H9 (cell line): ENCODE measurements around the gene PCSK9. TPM values are rescaled to one million over a fixed set of nuclear protein-coding genes. Genes with fewer than 3 reads are reported as not detected.

Experiments
- DNase-seq: peaks from one replicate; pipeline ENCODE4 v3.0.0-alpha.2; 2017
- H2AFZ ChIP-seq: one replicate; pipeline ENCODE4 v1.6.1; 2013; ENCODE audit warnings: mild to moderate bottlenecking, low read length, control low read depth, moderate library complexity
- H2AK5ac ChIP-seq: 2 replicates; pipeline ENCODE4 v1.6.1; 2013; ENCODE audit warnings: low read length, control low read depth, mixed read lengths; ENCODE audit not compliant: insufficient read length
- H2BK120ac ChIP-seq: one replicate; pipeline ENCODE4 v1.6.1; 2013; ENCODE audit warnings: low read depth, mild to moderate bottlenecking, low read length, control low read depth, inconsistent platforms; ENCODE audit not compliant: poor library complexity, severe bottlenecking
- H2BK12ac ChIP-seq: 2 replicates; pipeline ENCODE4 v1.6.1; 2013; ENCODE audit warnings: low read length, control low read depth, mixed read lengths, low read depth; ENCODE audit not compliant: insufficient read length
- H2BK15ac ChIP-seq: 2 replicates; pipeline ENCODE4 v1.6.1; 2013; ENCODE audit warnings: low read depth, low read length, control low read depth
- H2BK20ac ChIP-seq: one replicate; pipeline ENCODE4 v1.6.1; 2013; ENCODE audit warnings: low read depth, mild to moderate bottlenecking, low read length, control low read depth, inconsistent platforms; ENCODE audit not compliant: poor library complexity, severe bottlenecking
- H2BK5ac ChIP-seq: 2 replicates; pipeline ENCODE4 v1.6.1; 2013; ENCODE audit warnings: low read length, control low read depth, mixed read lengths; ENCODE audit not compliant: insufficient read length
- H3K14ac ChIP-seq: 2 replicates; pipeline ENCODE4 v1.6.1; 2013; ENCODE audit warnings: low read length, control low read depth; ENCODE audit not compliant: insufficient read depth
- H3K18ac ChIP-seq: 2 replicates; pipeline ENCODE4 v1.6.1; 2013; ENCODE audit warnings: low read depth, mild to moderate bottlenecking, mixed read lengths, low read length, control low read depth; ENCODE audit not compliant: insufficient read length
- H3K23ac ChIP-seq: 2 replicates; pipeline ENCODE4 v1.6.1; 2013; ENCODE audit warnings: low read length, control low read depth, mixed read lengths, low read depth; ENCODE audit not compliant: insufficient read length
- H3K23me2 ChIP-seq: 2 replicates; pipeline ENCODE4 v1.6.1; 2013; ENCODE audit warnings: low read depth, mild to moderate bottlenecking, mixed read lengths, low read length, control low read depth; ENCODE audit not compliant: insufficient read length, poor library complexity, severe bottlenecking
- H3K27ac ChIP-seq: 2 replicates; pipeline ENCODE4 v1.5.1; 2013; ENCODE audit warnings: low read length, control low read depth, mixed read lengths, low read depth; ENCODE audit not compliant: insufficient read length
- H3K27me3 ChIP-seq: 2 replicates; pipeline ENCODE4 v1.6.1; 2013; ENCODE audit warnings: low read length, control low read depth, inconsistent platforms; ENCODE audit not compliant: insufficient read depth
- H3K4ac ChIP-seq: 2 replicates; pipeline ENCODE4 v1.6.1; 2013; ENCODE audit warnings: low read depth, mild to moderate bottlenecking, control low read depth, inconsistent platforms, low read length, moderate library complexity
- H3K4me1 ChIP-seq: 2 replicates; pipeline ENCODE4 v1.6.1; 2013; ENCODE audit warnings: low read length, control low read depth, inconsistent platforms; ENCODE audit not compliant: insufficient read depth
- H3K4me2 ChIP-seq: 2 replicates; pipeline ENCODE4 v1.6.1; 2013; ENCODE audit warnings: low read length, control low read depth, mixed read lengths; ENCODE audit not compliant: insufficient read length, insufficient read depth
- H3K56ac ChIP-seq: 2 replicates; pipeline ENCODE4 v1.6.1; 2013; ENCODE audit warnings: low read depth, mild to moderate bottlenecking, mixed read lengths, low read length, control low read depth; ENCODE audit not compliant: insufficient read length
- H3K79me1 ChIP-seq: 2 replicates; pipeline ENCODE4 v1.6.1; 2013; ENCODE audit warnings: low read depth, mild to moderate bottlenecking, moderate library complexity, low read length, control low read depth, inconsistent platforms; ENCODE audit not compliant: insufficient read depth, poor library complexity, severe bottlenecking
- H3K79me2 ChIP-seq: 2 replicates; pipeline ENCODE4 v1.6.1; 2013; ENCODE audit warnings: low read length, control low read depth, inconsistent platforms; ENCODE audit not compliant: insufficient read depth
- H3K9ac ChIP-seq: 2 replicates; pipeline ENCODE4 v1.6.1; 2013; ENCODE audit warnings: low read length, control low read depth, mixed read lengths; ENCODE audit not compliant: insufficient read length; ENCODE audit errors: extremely low read depth
- H3K9me3 ChIP-seq: one replicate; pipeline ENCODE4 v1.6.1; 2013; ENCODE audit warnings: low read depth, low read length, inconsistent platforms; ENCODE audit not compliant: control insufficient read depth
- H3T11ph ChIP-seq: one replicate; pipeline ENCODE4 v1.6.1; 2013; ENCODE audit warnings: mild to moderate bottlenecking, low read length, control low read depth, inconsistent platforms
- H4K20me1 ChIP-seq: one replicate; pipeline ENCODE4 v1.6.1; 2013; ENCODE audit not compliant: control insufficient read depth, insufficient read length, insufficient read depth
- H4K5ac ChIP-seq: 2 replicates; pipeline ENCODE4 v1.6.1; 2013; ENCODE audit warnings: low read depth, mild to moderate bottlenecking, mixed read lengths, low read length, control low read depth; ENCODE audit not compliant: insufficient read length
- H4K8ac ChIP-seq: replicated peaks from 2 replicates; pipeline ENCODE4 v1.6.1; 2013; ENCODE audit warnings: low read length, control low read depth, mixed read lengths, low read depth; ENCODE audit not compliant: insufficient read length
- H4K91ac ChIP-seq: 2 replicates; pipeline ENCODE4 v1.6.1; 2013; ENCODE audit warnings: low read depth, mild to moderate bottlenecking, moderate library complexity, mixed read lengths, low read length, control low read depth; ENCODE audit not compliant: insufficient read length
- H3K27ac Mint-ChIP-seq, 3 experiments: 2 replicates in 2 of 3; 3 replicates in 1 of 3; pipeline ENCODE4 v1.8.0; 2020 to 2021; ENCODE audit warnings: mixed read lengths in 3 of 3, mild to moderate bottlenecking in 1 of 3, moderate library complexity in 1 of 3
- H3K27me3 Mint-ChIP-seq: 2 replicates; pipeline ENCODE4 v1.8.0; 2021; ENCODE audit warnings: low read depth, mild to moderate bottlenecking, moderate library complexity, mixed read lengths
- H3K36me3 Mint-ChIP-seq, 3 experiments: 2 replicates in 2 of 3; 3 replicates in 1 of 3; pipeline ENCODE4 v1.8.0; 2020 to 2021; ENCODE audit warnings: low read depth in 3 of 3, mixed read lengths in 3 of 3; ENCODE audit not compliant: insufficient read depth in 1 of 3
- H3K4me1 Mint-ChIP-seq, 2 experiments: 2 replicates each; pipeline ENCODE4 v1.8.0; 2020; ENCODE audit warnings: mixed read lengths in 2 of 2
- H3K4me3 Mint-ChIP-seq, 2 experiments: 2 replicates in 1 of 2; 3 replicates in 1 of 2; pipeline ENCODE4 v1.8.0; 2020 to 2021; ENCODE audit warnings: mild to moderate bottlenecking in 2 of 2, mixed read lengths in 2 of 2, moderate library complexity in 1 of 2
- H3K9me3 Mint-ChIP-seq, 2 experiments: 2 replicates in 1 of 2; 3 replicates in 1 of 2; pipeline ENCODE4 v1.8.0; 2020; ENCODE audit warnings: mild to moderate bottlenecking in 2 of 2, mixed read lengths in 2 of 2, moderate library complexity in 1 of 2
- WGBS: extraction: QIAGEN DNeasy Blood & Tissue Kit; methylation state at CpG from one replicate; pipeline ENCODE4 v1.1.7; 2013; ENCODE audit warnings: missing lambda C conversion rate, low lambda C conversion rate, mixed read lengths; ENCODE audit not compliant: insufficient read length; ENCODE audit errors: extremely low coverage; 5-methylcytosine and 5-hydroxymethylcytosine counted together
- total RNA-seq: library from RNA; stranded (reverse); gene quantifications from 2 replicates; pipeline ENCODE4 v1.2.1, GENCODE V29; 2021
- TF ChIP-seq, protein P1 (sequence below): fragments of 200-600 bp; sonication (generic); conservative IDR thresholded peaks from 3 replicates; pipeline ENCODE4 v1.8.0; 2021; ENCODE audit warnings: antibody characterized with exemption, mild to moderate bottlenecking

The PCSK9 gene
- total RNA-seq, 1 experiment from 2014 or later, result 75.1 TPM

DNA sequence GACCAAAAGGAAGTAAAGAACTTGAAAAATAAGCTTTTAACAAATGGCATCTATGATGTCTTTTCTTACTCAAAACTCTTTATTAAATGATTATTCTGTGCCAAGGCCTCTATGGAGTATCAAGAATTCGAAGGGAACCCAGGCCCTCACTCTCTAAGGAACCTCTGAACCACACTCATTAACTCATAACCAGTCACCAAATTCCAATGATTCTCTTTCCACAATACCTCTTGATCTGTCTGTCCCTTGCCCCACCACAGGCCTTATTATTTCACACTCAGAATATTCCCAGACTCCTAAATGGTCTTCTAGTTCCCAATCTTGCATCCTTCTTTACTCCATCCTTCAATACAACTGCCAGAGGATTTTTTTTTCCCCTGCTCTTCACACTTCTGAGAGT is 37.0 kb downstream of the PCSK9 start:
- Histone ChIP-seq H3K18ac (no peak overlapping the region), H2BK120ac (no peak overlapping the region), H3K23me2 (no peaks in the 10 kb centered on the region), H3K4me2 (no peak overlapping the region), H3T11ph (no peak overlapping the region), H3K56ac (no peak overlapping the region), H3K9ac (no peak overlapping the region), H4K8ac (no peak overlapping the region), H3K27ac (no peak overlapping the region), H3K4me1 (no peaks in the 10 kb centered on the region), H3K4ac (no peak overlapping the region), H2AK5ac (no peak overlapping the region), H2BK12ac (no peak overlapping the region), H3K9me3 (no peaks in the 10 kb centered on the region), H2BK15ac (no peak overlapping the region), H4K91ac (no peak overlapping the region), H3K27me3 (no peaks in the 10 kb centered on the region), H2BK20ac (no peak overlapping the region), H2AFZ (no peak overlapping the region), H2BK5ac (no peak overlapping the region), H3K23ac (no peak overlapping the region), H3K14ac (no peak overlapping the region), H4K5ac (no peak overlapping the region), H3K79me2 (no peaks in the 10 kb centered on the region), H4K20me1 (no peaks in the 10 kb centered on the region), H3K79me1 (no peaks in the 10 kb centered on the region)
- Mint-ChIP-seq H3K9me3 (no peaks in the 10 kb centered on the region), H3K4me1 (peaks cover 6 to 8% of the 10 kb centered on the region in 2 experiments; a peak in 3 of 4 replicates), H3K36me3 (peaks cover 22 to 91% (median 56%) of the 10 kb centered on the region in 3 experiments; a peak in 6 of 7 replicates), H3K27me3 (no peaks in the 10 kb centered on the region), H3K27ac (no peak overlapping the region), H3K4me3 (no peak overlapping the region)
- TF ChIP-seq, protein P1, sequence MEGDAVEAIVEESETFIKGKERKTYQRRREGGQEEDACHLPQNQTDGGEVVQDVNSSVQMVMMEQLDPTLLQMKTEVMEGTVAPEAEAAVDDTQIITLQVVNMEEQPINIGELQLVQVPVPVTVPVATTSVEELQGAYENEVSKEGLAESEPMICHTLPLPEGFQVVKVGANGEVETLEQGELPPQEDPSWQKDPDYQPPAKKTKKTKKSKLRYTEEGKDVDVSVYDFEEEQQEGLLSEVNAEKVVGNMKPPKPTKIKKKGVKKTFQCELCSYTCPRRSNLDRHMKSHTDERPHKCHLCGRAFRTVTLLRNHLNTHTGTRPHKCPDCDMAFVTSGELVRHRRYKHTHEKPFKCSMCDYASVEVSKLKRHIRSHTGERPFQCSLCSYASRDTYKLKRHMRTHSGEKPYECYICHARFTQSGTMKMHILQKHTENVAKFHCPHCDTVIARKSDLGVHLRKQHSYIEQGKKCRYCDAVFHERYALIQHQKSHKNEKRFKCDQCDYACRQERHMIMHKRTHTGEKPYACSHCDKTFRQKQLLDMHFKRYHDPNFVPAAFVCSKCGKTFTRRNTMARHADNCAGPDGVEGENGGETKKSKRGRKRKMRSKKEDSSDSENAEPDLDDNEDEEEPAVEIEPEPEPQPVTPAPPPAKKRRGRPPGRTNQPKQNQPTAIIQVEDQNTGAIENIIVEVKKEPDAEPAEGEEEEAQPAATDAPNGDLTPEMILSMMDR, result no peak
- WGBS, result no CpG with 5 or more reads among the region's 1 CpG
- DNase-seq, result no peak
